HepG2 (cell line): ENCODE results near the gene OTOP3. TPM values are rescaled to one million over a fixed set of nuclear protein-coding genes. Genes with fewer than 3 reads are reported as not detected.

Source experiments
- AGO1 ChIP-seq: fragments of 200-400 bp; formaldehyde crosslinking; IDR thresholded peaks from 2 replicates; pipeline ENCODE4 v1.6.1; 2017; ENCODE audit warnings: mild to moderate bottlenecking, low read depth, low read length, moderate library complexity; ENCODE audit not compliant: poor library complexity, severe bottlenecking
- ETV5 ChIP-seq: IDR thresholded peaks from 2 replicates; pipeline ENCODE4 v1.6.1; 2018; ENCODE audit warnings: missing biosample characterization, missing genetic modification reagents, inconsistent platforms, borderline replicate concordance
- FOXA1 ChIP-seq, 2 experiments: fragments of 450-650 bp in 1 of 2; sonication (generic) in 1 of 2; formaldehyde crosslinking in 1 of 2; IDR thresholded peaks; 2 replicates each; pipeline versions ENCODE4 v1.4.0 to v1.6.1; 2016 to 2020; ENCODE audit warnings: missing genetic modification reagents in 1 of 2
- HNRNPLL ChIP-seq: fragments of 200-400 bp; formaldehyde crosslinking; IDR thresholded peaks from 2 replicates; pipeline ENCODE4 v1.6.1; 2017; ENCODE audit warnings: mild to moderate bottlenecking, low read depth, low read length; ENCODE audit not compliant: poor library complexity, severe bottlenecking
- KMT2A ChIP-seq: sonication (generic); formaldehyde crosslinking; IDR thresholded peaks from 2 replicates; pipeline ENCODE4 v1.4.0; 2020; ENCODE audit warnings: missing genetic modification reagents
- MBNL3 ChIP-seq: fragments of 250-450 bp; sonication (Bioruptor Pico); conservative IDR thresholded peaks from 2 replicates; pipeline ENCODE4 v1.8.0; 2022; ENCODE audit warnings: mild to moderate bottlenecking, inconsistent platforms
- SATB2 ChIP-seq: sonication (generic); formaldehyde crosslinking; IDR thresholded peaks from 2 replicates; pipeline ENCODE4 v1.5.0; 2020; ENCODE audit warnings: missing genetic modification reagents
- SP4 ChIP-seq: sonication (generic); formaldehyde crosslinking; IDR thresholded peaks from 2 replicates; pipeline ENCODE4 v1.8.1; 2023; ENCODE audit warnings: mild to moderate bottlenecking, missing genetic modification reagents
- TOPORS ChIP-seq: sonication (generic); formaldehyde crosslinking; IDR thresholded peaks from 2 replicates; pipeline ENCODE4 v1.8.0; 2023; ENCODE audit warnings: mild to moderate bottlenecking, missing genetic modification reagents
- ZBTB14 ChIP-seq: sonication (generic); formaldehyde crosslinking; IDR thresholded peaks from 2 replicates; pipeline ENCODE4 v1.4.0; 2020; ENCODE audit warnings: missing genetic modification reagents
- ZBTB42 ChIP-seq: sonication (generic); formaldehyde crosslinking; IDR thresholded peaks from 2 replicates; pipeline ENCODE4 v1.5.0; 2020; ENCODE audit warnings: mild to moderate bottlenecking, missing genetic modification reagents
- ZNF160 ChIP-seq: sonication (generic); formaldehyde crosslinking; IDR thresholded peaks from 2 replicates; pipeline ENCODE4 v1.8.0; 2022; ENCODE audit warnings: mild to moderate bottlenecking, inconsistent platforms, missing genetic modification reagents
- ZNF510 ChIP-seq: sonication (generic); formaldehyde crosslinking; IDR thresholded peaks from 2 replicates; pipeline ENCODE4 v1.4.0; 2020; ENCODE audit warnings: low read depth, mild to moderate bottlenecking, missing genetic modification reagents
- ZNF530 ChIP-seq: sonication (generic); formaldehyde crosslinking; IDR thresholded peaks from 2 replicates; pipeline ENCODE4 v1.5.0; 2020; ENCODE audit warnings: low read depth, mild to moderate bottlenecking, missing genetic modification reagents
- ZNF816 ChIP-seq: sonication (generic); formaldehyde crosslinking; IDR thresholded peaks from 2 replicates; pipeline ENCODE4 v1.8.0; 2022; ENCODE audit warnings: missing genetic modification reagents, mild to moderate bottlenecking, borderline replicate concordance
- polyA plus RNA-seq, 8 experiments: library from polyadenylated mRNA; depleted of rRNA in 3 of 8; stranded (reverse) in 7 of 8; unstranded in 1 of 8; fragments of >200 nt; fragmentation: Illumina TruSeq in 4 of 8; extraction: Trizol in 4 of 8; gene quantifications; 2 replicates each; pipeline versions ENCODE4 v1.2.1 to v1.2.3, GENCODE V29; 2011 to 2016; ENCODE audit warnings: low read depth in 4 of 8, missing spikeins in 1 of 8, mixed read lengths in 1 of 8; ENCODE audit not compliant: insufficient read depth in 1 of 8
- total RNA-seq, 5 experiments: library from RNA; depleted of rRNA; stranded (reverse); fragments of >200 nt; fragmentation: Illumina TruSeq; extraction: Trizol; gene quantifications; 2 replicates each; pipeline ENCODE4 v1.2.3, GENCODE V29; 2016; ENCODE audit warnings: low read depth in 1 of 5
- TF ChIP-seq, protein P1 (sequence below): IDR thresholded peaks from 2 replicates; pipeline ENCODE4 v1.6.1; 2018; ENCODE audit warnings: missing genetic modification reagents, mild to moderate bottlenecking, missing compliant biosample characterization
- TF ChIP-seq, protein P2 (sequence below): sonication (generic); formaldehyde crosslinking; IDR thresholded peaks from 2 replicates; pipeline ENCODE4 v1.4.0; 2020; ENCODE audit warnings: missing genetic modification reagents; ENCODE audit errors: not compliant biosample characterization
- TF ChIP-seq, protein P3 (sequence below): sonication (generic); IDR thresholded peaks from 2 replicates; pipeline ENCODE4 v1.6.1; 2016; ENCODE audit warnings: low read depth, borderline replicate concordance
- TF ChIP-seq, protein P4 (sequence below): sonication (generic); formaldehyde crosslinking; IDR thresholded peaks from 2 replicates; pipeline ENCODE4 v1.5.0; 2020; ENCODE audit warnings: mild to moderate bottlenecking, missing genetic modification reagents

The OTOP3 gene
- total and polyA plus RNA-seq, 2 of the 13 experiments (the other 11 are each of a cell fraction or from before 2014, with no cell fraction given), result not detected

DNA sequence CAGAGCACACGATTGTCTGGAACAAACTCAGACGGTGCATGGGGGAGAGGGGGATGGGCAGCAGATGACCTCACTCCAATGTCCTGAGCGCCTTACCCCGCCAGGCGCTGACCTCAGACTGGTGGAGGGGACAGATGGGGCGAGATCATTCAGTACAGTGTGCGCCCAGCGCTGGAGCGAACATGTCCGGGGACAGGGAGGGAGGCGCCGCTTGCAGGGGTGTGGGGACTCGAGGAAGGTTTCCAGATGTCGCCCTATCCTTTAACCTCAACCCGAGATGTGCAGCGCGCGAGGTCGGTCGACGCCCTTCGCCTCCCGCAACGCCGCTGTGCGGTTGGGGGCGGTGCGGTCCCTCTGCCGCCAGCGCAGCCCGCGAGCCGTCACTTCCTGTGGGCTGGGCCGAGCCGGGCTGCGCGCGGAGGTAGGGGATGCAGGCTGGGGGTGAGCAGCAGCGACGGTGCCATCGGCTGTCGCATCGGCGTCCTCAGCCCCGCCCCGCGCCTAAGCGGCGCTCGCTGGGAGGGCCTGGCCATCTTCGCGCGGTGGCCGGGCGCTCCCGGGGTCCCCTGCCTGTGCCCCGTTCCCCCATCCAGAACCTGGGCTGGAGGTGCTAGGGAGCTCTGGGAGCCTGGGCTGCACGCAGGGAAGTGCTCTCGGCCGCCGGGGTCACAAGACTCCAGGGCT lies 46.4 kb downstream of the OTOP3 start (continued):
- TF ChIP-seq ETV5 (CRISPR knock-in tag) (peak; percentile 92), ZBTB14 (CRISPR knock-in tag) (peak; percentile 64), SP4 (peak; percentile 88), KMT2A (CRISPR knock-in tag) (peak; percentile 86; the same call in 1 of the 2 replicates), ZBTB42 (CRISPR knock-in tag) (peak; percentile 95), MBNL3 (no peak), FOXA1 (IDR thresholded peaks at IDR 0.05) (no peak), FOXA1 (CRISPR knock-in tag; IDR thresholded peaks at IDR 0.05) (peak; percentile 27; the same call in 1 of the 2 replicates), ZNF816 (CRISPR knock-in tag) (peak; percentile 87; the same call in 1 of the 2 replicates), ZNF510 (peak; percentile 95; the same call in 1 of the 2 replicates), ZNF530 (CRISPR knock-in tag) (no peak), SATB2 (CRISPR knock-in tag) (no peak), AGO1 (peak; percentile 75), HNRNPLL (peak; percentile 80), TOPORS (CRISPR knock-in tag) (peak; percentile 82), ZNF160 (CRISPR knock-in tag) (peak; percentile 61; the same call in 1 of the 2 replicates)
- TF ChIP-seq, protein P1, sequence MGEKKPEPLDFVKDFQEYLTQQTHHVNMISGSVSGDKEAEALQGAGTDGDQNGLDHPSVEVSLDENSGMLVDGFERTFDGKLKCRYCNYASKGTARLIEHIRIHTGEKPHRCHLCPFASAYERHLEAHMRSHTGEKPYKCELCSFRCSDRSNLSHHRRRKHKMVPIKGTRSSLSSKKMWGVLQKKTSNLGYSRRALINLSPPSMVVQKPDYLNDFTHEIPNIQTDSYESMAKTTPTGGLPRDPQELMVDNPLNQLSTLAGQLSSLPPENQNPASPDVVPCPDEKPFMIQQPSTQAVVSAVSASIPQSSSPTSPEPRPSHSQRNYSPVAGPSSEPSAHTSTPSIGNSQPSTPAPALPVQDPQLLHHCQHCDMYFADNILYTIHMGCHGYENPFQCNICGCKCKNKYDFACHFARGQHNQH (CRISPR knock-in tag), result peak; percentile 72
- TF ChIP-seq, protein P2, sequence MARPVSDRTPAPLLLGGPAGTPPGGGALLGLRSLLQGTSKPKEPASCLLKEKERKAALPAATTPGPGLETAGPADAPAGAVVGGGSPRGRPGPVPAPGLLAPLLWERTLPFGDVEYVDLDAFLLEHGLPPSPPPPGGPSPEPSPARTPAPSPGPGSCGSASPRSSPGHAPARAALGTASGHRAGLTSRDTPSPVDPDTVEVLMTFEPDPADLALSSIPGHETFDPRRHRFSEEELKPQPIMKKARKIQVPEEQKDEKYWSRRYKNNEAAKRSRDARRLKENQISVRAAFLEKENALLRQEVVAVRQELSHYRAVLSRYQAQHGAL (CRISPR knock-in tag), result peak; percentile 78
- TF ChIP-seq, protein P3, sequence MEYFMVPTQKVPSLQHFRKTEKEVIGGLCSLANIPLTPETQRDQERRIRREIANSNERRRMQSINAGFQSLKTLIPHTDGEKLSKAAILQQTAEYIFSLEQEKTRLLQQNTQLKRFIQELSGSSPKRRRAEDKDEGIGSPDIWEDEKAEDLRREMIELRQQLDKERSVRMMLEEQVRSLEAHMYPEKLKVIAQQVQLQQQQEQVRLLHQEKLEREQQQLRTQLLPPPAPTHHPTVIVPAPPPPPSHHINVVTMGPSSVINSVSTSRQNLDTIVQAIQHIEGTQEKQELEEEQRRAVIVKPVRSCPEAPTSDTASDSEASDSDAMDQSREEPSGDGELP, result peak; percentile 55; the same call in 1 of the 2 replicates
- TF ChIP-seq, protein P4, sequence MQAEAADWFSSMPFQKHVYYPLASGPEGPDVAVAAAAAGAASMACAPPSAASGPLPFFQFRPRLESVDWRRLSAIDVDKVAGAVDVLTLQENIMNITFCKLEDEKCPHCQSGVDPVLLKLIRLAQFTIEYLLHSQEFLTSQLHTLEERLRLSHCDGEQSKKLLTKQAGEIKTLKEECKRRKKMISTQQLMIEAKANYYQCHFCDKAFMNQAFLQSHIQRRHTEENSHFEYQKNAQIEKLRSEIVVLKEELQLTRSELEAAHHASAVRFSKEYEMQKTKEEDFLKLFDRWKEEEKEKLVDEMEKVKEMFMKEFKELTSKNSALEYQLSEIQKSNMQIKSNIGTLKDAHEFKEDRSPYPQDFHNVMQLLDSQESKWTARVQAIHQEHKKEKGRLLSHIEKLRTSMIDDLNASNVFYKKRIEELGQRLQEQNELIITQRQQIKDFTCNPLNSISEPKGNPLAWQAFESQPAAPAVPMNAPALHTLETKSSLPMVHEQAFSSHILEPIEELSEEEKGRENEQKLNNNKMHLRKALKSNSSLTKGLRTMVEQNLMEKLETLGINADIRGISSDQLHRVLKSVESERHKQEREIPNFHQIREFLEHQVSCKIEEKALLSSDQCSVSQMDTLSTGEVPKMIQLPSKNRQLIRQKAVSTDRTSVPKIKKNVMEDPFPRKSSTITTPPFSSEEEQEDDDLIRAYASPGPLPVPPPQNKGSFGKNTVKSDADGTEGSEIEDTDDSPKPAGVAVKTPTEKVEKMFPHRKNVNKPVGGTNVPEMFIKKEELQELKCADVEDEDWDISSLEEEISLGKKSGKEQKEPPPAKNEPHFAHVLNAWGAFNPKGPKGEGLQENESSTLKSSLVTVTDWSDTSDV (CRISPR knock-in tag), result peak; percentile 95
